Astrocyte (in vitro differentiated cells and primary cell): ENCODE data around the gene MYH11. TPM values are rescaled to one million over a fixed set of nuclear protein-coding genes. Genes with fewer than 3 reads are reported as not detected.
"Not testable (repeated sequence)": the region's sequence is repeated elsewhere in the genome, so short reads cannot be mapped to it uniquely, and the experiment has no call there.

Source experiments
- DNase-seq: peaks from one replicate; pipeline ENCODE4 v3.0.0-alpha.2; 2010; ENCODE audit warnings: low read depth
- FAIRE-seq: peaks from 2 replicates; lab custom pipeline; 2011; peaks lifted over from hg19 to GRCh38; lab: Jason Lieb, UNC
- H2AFZ ChIP-seq: 2 replicates; pipeline ENCODE4 v1.6.0; 2012; ENCODE audit warnings: low read depth, low read length, inconsistent platforms
- H3K27ac ChIP-seq: 2 replicates; pipeline ENCODE4 v1.5.1; 2011; ENCODE audit warnings: low read depth, low read length, inconsistent platforms
- H3K27me3 ChIP-seq: 2 replicates; pipeline ENCODE4 v1.6.0; 2011; ENCODE audit warnings: low read length, inconsistent platforms; ENCODE audit not compliant: insufficient read depth
- H3K36me3 ChIP-seq: 2 replicates; pipeline ENCODE4 v1.5.1; 2011; ENCODE audit warnings: low read length, inconsistent platforms; ENCODE audit not compliant: insufficient read depth
- H3K4me1 ChIP-seq: 2 replicates; pipeline ENCODE4 v1.5.1; 2011; ENCODE audit warnings: low read length, inconsistent platforms; ENCODE audit not compliant: insufficient read depth
- H3K4me2 ChIP-seq: 2 replicates; pipeline ENCODE4 v1.6.0; 2012; ENCODE audit warnings: low read length, inconsistent platforms
- H3K4me3 ChIP-seq: 2 replicates; pipeline ENCODE4 v1.5.1; 2011; ENCODE audit warnings: low read depth, mild to moderate bottlenecking, low read length, inconsistent platforms; ENCODE audit not compliant: insufficient read depth
- H3K79me2 ChIP-seq: 2 replicates; pipeline ENCODE4 v1.6.0; 2012; ENCODE audit warnings: mild to moderate bottlenecking, low read length, inconsistent platforms; ENCODE audit not compliant: insufficient read depth
- H3K9ac ChIP-seq: 2 replicates; pipeline ENCODE4 v1.6.0; 2012; ENCODE audit warnings: mild to moderate bottlenecking, low read length, inconsistent platforms
- H3K9me3 ChIP-seq: 2 replicates; pipeline ENCODE4 v1.5.1; 2012; ENCODE audit warnings: low read depth, mild to moderate bottlenecking, low read length, inconsistent platforms; ENCODE audit not compliant: insufficient read depth
- H4K20me1 ChIP-seq: 2 replicates; pipeline ENCODE4 v1.6.0; 2012; ENCODE audit warnings: low read length, inconsistent platforms; ENCODE audit not compliant: insufficient read depth
- H3K27ac Mint-ChIP-seq: one replicate; pipeline ENCODE4 v1.8.0; 2021; ENCODE audit warnings: mild to moderate bottlenecking, mixed read lengths; ENCODE audit not compliant: unreplicated experiment
- H3K27me3 Mint-ChIP-seq: one replicate; pipeline ENCODE4 v1.8.0; 2021; ENCODE audit warnings: low read depth, mixed read lengths; ENCODE audit not compliant: unreplicated experiment
- H3K36me3 Mint-ChIP-seq: one replicate; pipeline ENCODE4 v1.8.0; 2021; ENCODE audit warnings: low read depth, mixed read lengths; ENCODE audit not compliant: unreplicated experiment
- H3K4me1 Mint-ChIP-seq: one replicate; pipeline ENCODE4 v1.8.0; 2021; ENCODE audit warnings: low read depth, mixed read lengths; ENCODE audit not compliant: unreplicated experiment
- H3K4me3 Mint-ChIP-seq: one replicate; pipeline ENCODE4 v1.8.0; 2021; ENCODE audit warnings: mild to moderate bottlenecking, moderate library complexity, mixed read lengths; ENCODE audit not compliant: unreplicated experiment
- H3K9me3 Mint-ChIP-seq: one replicate; pipeline ENCODE4 v1.8.0; 2021; ENCODE audit warnings: mild to moderate bottlenecking, mixed read lengths; ENCODE audit not compliant: unreplicated experiment
- EZH2 ChIP-seq: IDR thresholded peaks from 2 replicates; pipeline ENCODE4 v1.6.1; 2012; ENCODE audit warnings: mild to moderate bottlenecking, low read length, inconsistent platforms; ENCODE audit not compliant: insufficient read depth
- total RNA-seq: library from RNA; stranded (reverse); gene quantifications from 2 replicates; pipeline ENCODE4 v1.2.1, GENCODE V29; 2021
- TF ChIP-seq, protein P1 (sequence below): IDR thresholded peaks from 2 replicates; pipeline ENCODE4 v1.5.1; 2011; ENCODE audit warnings: low read depth, mild to moderate bottlenecking, inconsistent platforms, low read length, moderate library complexity; ENCODE audit not compliant: insufficient read depth

The MYH11 gene
- total RNA-seq, 1 donor from 2014 or later, result 1.0 TPM

DNA sequence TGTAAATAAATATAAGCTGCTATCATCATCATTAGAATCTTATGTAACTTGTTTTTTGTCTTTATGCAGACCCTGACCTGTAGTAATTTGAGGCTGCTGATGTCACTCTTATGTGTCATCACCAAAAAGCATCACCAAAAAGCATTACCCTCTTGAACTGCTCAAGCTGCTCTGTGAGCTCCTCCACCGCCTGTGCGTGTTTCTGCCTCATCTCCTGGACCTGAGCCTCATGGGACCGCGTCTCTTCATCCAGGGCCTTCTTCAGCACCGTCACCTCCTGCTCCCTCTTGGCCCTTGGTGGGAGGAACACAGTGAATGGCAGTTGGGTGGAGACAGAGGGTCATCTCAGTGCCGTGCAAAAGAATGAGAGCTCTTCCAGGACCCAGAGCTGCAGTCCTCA is 124.4 kb downstream of the MYH11 start:
- Mint-ChIP-seq H3K9me3 (no peaks in the 10 kb centered on the region), H3K4me1 (no peaks in the 10 kb centered on the region), H3K4me3 (no peak overlapping the region), H3K27ac (peak overlapping the region; percentile 58), H3K36me3 (peaks cover 3% of the 10 kb centered on the region), H3K27me3 (peaks cover 15% of the 10 kb centered on the region)
- Histone ChIP-seq H3K4me3 (no peak overlapping the region), H3K79me2 (no peaks in the 10 kb centered on the region), H4K20me1 (no peaks in the 10 kb centered on the region), H3K4me2 (no peak overlapping the region), H3K4me1 (no peaks in the 10 kb centered on the region), H3K9ac (no peak overlapping the region), H3K27ac (no peak overlapping the region), H3K9me3 (no peaks in the 10 kb centered on the region), H3K27me3 (peaks cover 5% of the 10 kb centered on the region), H3K36me3 (no peaks in the 10 kb centered on the region), H2AFZ (no peak overlapping the region)
- TF ChIP-seq EZH2, result no peak
- DNase-seq, result no peak
- no peak for FAIRE-seq

DNA sequence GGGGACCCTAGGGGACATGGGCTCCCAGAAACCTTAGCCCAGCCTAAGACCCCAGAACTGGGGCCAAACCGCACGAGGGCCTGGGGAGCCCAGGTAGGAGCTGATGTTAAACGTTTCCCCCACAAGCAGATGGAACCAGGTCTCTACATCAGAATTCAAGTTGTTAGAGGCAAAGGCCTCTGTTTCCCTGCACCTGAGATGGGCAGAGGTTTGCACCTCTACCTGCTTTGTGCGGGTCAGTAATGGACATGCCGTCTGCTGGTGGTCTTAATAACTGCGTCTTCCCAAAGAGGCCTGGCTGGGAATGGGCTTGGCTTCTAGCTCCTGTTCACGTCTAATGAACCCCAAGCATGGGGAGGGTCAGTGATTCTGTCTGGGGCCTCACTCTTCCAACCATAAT is 127.7 kb downstream of the MYH11 start:
- Histone ChIP-seq H3K9ac (no peak overlapping the region), H2AFZ (no peak overlapping the region), H3K27me3 (no peaks in the 10 kb centered on the region), H4K20me1 (no peaks in the 10 kb centered on the region), H3K4me1 (no peaks in the 10 kb centered on the region), H3K9me3 (no peaks in the 10 kb centered on the region), H3K36me3 (no peaks in the 10 kb centered on the region), H3K27ac (no peak overlapping the region), H3K4me3 (no peak overlapping the region), H3K4me2 (no peak overlapping the region), H3K79me2 (no peaks in the 10 kb centered on the region)
- TF ChIP-seq, protein P1, sequence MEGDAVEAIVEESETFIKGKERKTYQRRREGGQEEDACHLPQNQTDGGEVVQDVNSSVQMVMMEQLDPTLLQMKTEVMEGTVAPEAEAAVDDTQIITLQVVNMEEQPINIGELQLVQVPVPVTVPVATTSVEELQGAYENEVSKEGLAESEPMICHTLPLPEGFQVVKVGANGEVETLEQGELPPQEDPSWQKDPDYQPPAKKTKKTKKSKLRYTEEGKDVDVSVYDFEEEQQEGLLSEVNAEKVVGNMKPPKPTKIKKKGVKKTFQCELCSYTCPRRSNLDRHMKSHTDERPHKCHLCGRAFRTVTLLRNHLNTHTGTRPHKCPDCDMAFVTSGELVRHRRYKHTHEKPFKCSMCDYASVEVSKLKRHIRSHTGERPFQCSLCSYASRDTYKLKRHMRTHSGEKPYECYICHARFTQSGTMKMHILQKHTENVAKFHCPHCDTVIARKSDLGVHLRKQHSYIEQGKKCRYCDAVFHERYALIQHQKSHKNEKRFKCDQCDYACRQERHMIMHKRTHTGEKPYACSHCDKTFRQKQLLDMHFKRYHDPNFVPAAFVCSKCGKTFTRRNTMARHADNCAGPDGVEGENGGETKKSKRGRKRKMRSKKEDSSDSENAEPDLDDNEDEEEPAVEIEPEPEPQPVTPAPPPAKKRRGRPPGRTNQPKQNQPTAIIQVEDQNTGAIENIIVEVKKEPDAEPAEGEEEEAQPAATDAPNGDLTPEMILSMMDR, result no peak
- TF ChIP-seq EZH2, result no peak
- Mint-ChIP-seq H3K4me1 (no peaks in the 10 kb centered on the region), H3K36me3 (peaks cover 10% of the 10 kb centered on the region), H3K4me3 (no peak overlapping the region), H3K9me3 (peaks cover 4% of the 10 kb centered on the region), H3K27me3 (no peaks in the 10 kb centered on the region), H3K27ac (no peak overlapping the region)
- FAIRE-seq (no peak), DNase-seq (no peak)

DNA sequence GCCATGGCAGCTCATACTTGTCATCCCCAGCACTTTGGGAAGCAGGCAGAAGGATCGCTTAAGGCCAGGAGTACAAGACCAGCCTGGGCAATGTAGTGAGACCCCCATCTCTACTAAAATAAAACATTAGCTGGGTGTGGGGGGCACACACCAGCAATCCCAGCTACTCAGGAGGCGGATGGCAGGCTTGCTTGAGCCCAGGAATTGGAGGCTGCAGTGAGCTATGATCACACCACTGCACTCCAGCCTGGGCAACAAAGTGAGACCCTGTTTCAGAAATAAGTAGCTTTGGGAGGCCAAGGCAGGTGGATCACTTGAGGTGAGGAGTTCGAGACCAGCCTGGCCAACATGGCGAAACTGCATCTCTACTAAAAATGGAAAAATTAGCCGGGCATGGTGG is 129.1 kb downstream of the MYH11 start:
- H4K20me1 ChIP-seq, H3K27me3 ChIP-seq, H3K4me1 Mint-ChIP-seq, H3K4me3 ChIP-seq, H3K9ac ChIP-seq, H3K4me2 ChIP-seq, H3K27me3 Mint-ChIP-seq, H3K27ac Mint-ChIP-seq, H3K79me2 ChIP-seq, H3K4me1 ChIP-seq, H3K9me3 Mint-ChIP-seq, H2AFZ ChIP-seq, DNase-seq, H3K27ac ChIP-seq, FAIRE-seq, H3K4me3 Mint-ChIP-seq, H3K9me3 ChIP-seq, H3K36me3 ChIP-seq: not testable (repeated sequence)
- peaks cover 14% of the 10 kb centered on the region for H3K36me3 Mint-ChIP-seq
